SKM-1 (cell line): ENCODE results near the gene RNF207.

Experiments used
- DNase-seq: peaks from one replicate; lab custom pipeline; 2025; ENCODE audit not compliant: unreplicated experiment; lab: John Stamatoyannopoulos, UW

The RNF207 gene

GRCh38 chr1:6205849-6206519, at the start of gene RNF207:
Gene RNF207 (plus strand): TSS chr1:6206119. CDS start chr1:6206536, 417 bp downstream.
- no peak for DNase-seq

- no peak for DNase-seq
These were observed 48.8 kb upstream of the RNF207 start for GRCh38 chr1:6157132-6157527.

GRCh38 chr1:6157528-6158174, 48.3 kb upstream of the RNF207 start:
- no peak for DNase-seq

GRCh38 chr1:6158181-6158580, 47.7 kb upstream of the RNF207 start:
- no peak for DNase-seq

- no peak for DNase-seq
These were observed 43.6 kb upstream of the RNF207 start for GRCh38 chr1:6162341-6162740.

- no peak for DNase-seq
These were observed 43.1 kb upstream of the RNF207 start for GRCh38 chr1:6162773-6163172.

GRCh38 chr1:6163191-6163972, 42.5 kb upstream of the RNF207 start:
- no peak for DNase-seq

- DNase-seq: no peak
These were observed 41.8 kb upstream of the RNF207 start for GRCh38 chr1:6163973-6164617.

GRCh38 chr1:6165027-6165426, 40.9 kb upstream of the RNF207 start:
- DNase-seq: no peak

- DNase-seq: no peak
These were observed 40.4 kb upstream of the RNF207 start for GRCh38 chr1:6165441-6165985.

- no peak for DNase-seq
These were observed 39.7 kb upstream of the RNF207 start for GRCh38 chr1:6166221-6166620.

GRCh38 chr1:6166655-6167390, 39.1 kb upstream of the RNF207 start:
- DNase-seq: no peak

- no peak for DNase-seq
These were observed 38.3 kb upstream of the RNF207 start for GRCh38 chr1:6167391-6168303.

- DNase-seq: no peak
These were observed 36.9 kb upstream of the RNF207 start for GRCh38 chr1:6168947-6169586.

- no peak for DNase-seq
These were observed 35.7 kb upstream of the RNF207 start for GRCh38 chr1:6170116-6170741.

GRCh38 chr1:6170742-6171201, 35.1 kb upstream of the RNF207 start:
- no peak for DNase-seq

- no peak for DNase-seq
These were observed 34.3 kb upstream of the RNF207 start for GRCh38 chr1:6171548-6172124.

- DNase-seq: no peak
These were observed 33.4 kb upstream of the RNF207 start for GRCh38 chr1:6172549-6172948.
